Natural killer cell treated with Interleukin-12 subunit alpha and Interleukin-12 subunit beta and Interleukin-15 and Interleukin-18, amount 100 ng/mL, for 72 hours (primary cell): ENCODE data around the gene TOMM70. TPM values are rescaled to one million over a fixed set of nuclear protein-coding genes. Genes with fewer than 3 reads are reported as not detected.
"Not testable (repeated sequence)": the region's sequence is repeated elsewhere in the genome, so short reads cannot be mapped to it uniquely, and the experiment has no call there.

Experiments used
- ATAC-seq, 2 donors: fragments of 150-1000 bp; cut with Tn5 transposase in 1 of 2; sonication (Bioruptor Pico), chemical (Tn5 transposase) in 1 of 2; 2 replicates each; pipeline ENCODE4 v1.10.0; 2021
- DNase-seq: peaks from one replicate; pipeline ENCODE4 v3.0.0; 2022; ENCODE audit warnings: low spot score
- H3K27ac Mint-ChIP-seq, 2 donors: 1 replicate in 1 of 2; 2 replicates in 1 of 2; pipeline ENCODE4 v1.8.0; 2022; ENCODE audit warnings: mixed read lengths in 2 of 2, mild to moderate bottlenecking in 1 of 2, moderate library complexity in 1 of 2
- H3K27me3 Mint-ChIP-seq, 2 donors: 1 replicate in 1 of 2; 2 replicates in 1 of 2; pipeline ENCODE4 v1.8.0; 2022; ENCODE audit warnings: mixed read lengths in 2 of 2
- H3K36me3 Mint-ChIP-seq: one replicate; pipeline ENCODE4 v1.8.0; 2022; ENCODE audit warnings: mixed read lengths
- H3K4me1 Mint-ChIP-seq, 2 donors: 1 replicate in 1 of 2; 2 replicates in 1 of 2; pipeline ENCODE4 v1.8.0; 2022; ENCODE audit warnings: low read depth in 2 of 2, mixed read lengths in 2 of 2, mild to moderate bottlenecking in 1 of 2
- H3K4me3 Mint-ChIP-seq: one replicate; pipeline ENCODE4 v1.8.0; 2022; ENCODE audit warnings: mixed read lengths
- H3K9me3 Mint-ChIP-seq: 2 replicates; pipeline ENCODE4 v1.8.0; 2022; ENCODE audit warnings: mixed read lengths
- total RNA-seq, 2 donors: library from RNA; stranded (reverse); gene quantifications; one replicate each; pipeline ENCODE4 v1.2.3, GENCODE V29; 2022

The TOMM70 gene
- total RNA-seq, 2 donors from 2014 or later: 46.0 to 49.3 TPM

GRCh38 chr3:100368441-100368840, 32.4 kb downstream of the TOMM70 start:
- H3K4me1 Mint-ChIP-seq: no peaks in the 10 kb centered on the region
- no peaks in the 10 kb centered on the region for H3K9me3 Mint-ChIP-seq
- no peak overlapping the region for H3K4me3 Mint-ChIP-seq
- no peak overlapping the region for H3K27ac Mint-ChIP-seq
- DNase-seq (no peak), ATAC-seq (no peak)
- H3K36me3 Mint-ChIP-seq: peaks cover 20% of the 10 kb centered on the region
- no peaks in the 10 kb centered on the region for H3K27me3 Mint-ChIP-seq

GRCh38 chr3:100366424-100366823, 34.5 kb downstream of the TOMM70 start:
- Mint-ChIP-seq H3K4me1 (no peaks in the 10 kb centered on the region), H3K27me3 (no peaks in the 10 kb centered on the region), H3K36me3 (peaks cover 28% of the 10 kb centered on the region), H3K9me3 (no peaks in the 10 kb centered on the region), H3K27ac (no peak overlapping the region), H3K4me3 (no peak overlapping the region)
- ATAC-seq: no peak
- DNase-seq: no peak

DNA sequence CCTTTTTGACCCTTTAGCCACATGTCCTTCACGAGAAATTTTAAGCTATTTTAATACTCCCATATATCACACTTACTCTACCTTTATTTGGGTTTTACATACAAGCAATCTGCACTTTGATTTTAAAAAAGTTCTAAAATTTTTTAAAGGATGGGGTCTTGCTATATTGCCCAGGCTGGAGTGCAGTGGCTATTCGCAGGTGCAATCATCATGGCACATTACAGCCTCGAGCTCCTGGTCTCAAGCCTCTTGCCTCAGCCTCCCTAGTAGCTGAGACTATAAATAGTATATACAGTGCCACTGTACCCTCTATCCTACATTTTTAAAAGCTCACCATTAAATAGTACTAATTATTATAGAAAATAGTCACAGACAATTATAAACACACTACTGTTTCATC, 36.5 kb downstream of the TOMM70 start:
- no peak for DNase-seq
- H3K36me3 Mint-ChIP-seq: peaks cover 28% of the 10 kb centered on the region
- no peak for ATAC-seq
- no peak overlapping the region for H3K4me3 Mint-ChIP-seq
- no peaks in the 10 kb centered on the region for H3K4me1 Mint-ChIP-seq
- H3K27ac Mint-ChIP-seq: no peak overlapping the region
- H3K27me3 Mint-ChIP-seq: no peaks in the 10 kb centered on the region
- H3K9me3 Mint-ChIP-seq: no peaks in the 10 kb centered on the region

DNA sequence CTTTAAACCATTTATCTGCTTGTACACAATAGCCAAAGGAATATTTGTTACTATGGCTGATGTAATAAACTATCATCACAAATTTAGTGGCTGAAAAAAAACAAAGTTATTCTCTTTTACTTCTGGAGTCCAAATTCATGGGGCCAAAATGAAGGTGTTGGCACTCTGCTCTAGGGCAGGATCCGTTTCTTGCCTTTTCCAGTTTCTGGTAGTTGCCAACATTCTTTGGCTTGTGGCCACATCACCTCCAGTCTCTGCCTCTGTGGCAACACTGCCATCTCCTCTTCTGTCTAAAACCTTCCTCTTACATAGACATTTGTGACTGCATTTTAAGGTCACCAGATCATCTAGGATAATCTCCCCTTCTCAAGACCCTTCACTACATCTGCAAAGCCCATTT, 39.0 kb downstream of the TOMM70 start:
- H3K36me3 Mint-ChIP-seq: peaks cover 28% of the 10 kb centered on the region
- H3K9me3 Mint-ChIP-seq: no peaks in the 10 kb centered on the region
- no peaks in the 10 kb centered on the region for H3K4me1 Mint-ChIP-seq
- ATAC-seq: no peak
- H3K27ac Mint-ChIP-seq: no peak overlapping the region
- H3K4me3 Mint-ChIP-seq: no peak overlapping the region
- H3K27me3 Mint-ChIP-seq: no peaks in the 10 kb centered on the region
- DNase-seq: no peak

DNA sequence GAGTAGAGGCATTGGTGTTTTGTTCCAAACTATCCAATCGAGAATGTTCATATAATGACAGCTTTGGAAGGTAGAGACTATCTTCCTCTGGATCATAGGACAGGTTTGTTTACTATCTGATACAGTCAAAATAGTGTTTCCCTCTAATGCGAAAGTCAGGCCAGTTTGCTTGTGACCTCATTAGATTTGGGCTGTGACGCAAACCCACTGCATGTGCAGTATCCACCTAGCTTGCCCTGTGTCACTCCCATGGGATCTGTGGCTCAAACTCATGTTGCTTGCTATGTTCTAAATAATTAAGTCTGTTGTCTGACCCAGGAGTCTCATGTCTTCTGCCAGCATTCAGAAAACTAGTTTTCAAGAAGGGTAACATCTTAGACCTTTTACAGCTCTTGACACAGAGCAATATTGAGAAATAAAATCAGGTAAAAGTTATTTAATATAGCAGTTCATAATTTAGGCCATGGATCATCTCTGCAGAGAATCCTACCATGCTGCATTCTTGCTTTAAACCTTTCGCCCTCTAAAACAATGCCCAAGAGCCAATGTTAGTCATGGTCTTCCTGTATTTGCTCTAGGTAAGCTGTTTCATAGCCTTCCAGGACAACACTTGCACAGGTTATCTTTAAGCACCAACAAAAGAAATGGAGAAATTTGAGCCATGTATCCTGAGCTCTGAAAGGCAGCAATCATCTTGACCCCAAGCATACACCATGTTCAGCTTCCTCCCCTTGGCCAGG, 40.0 kb downstream of the TOMM70 start:
- peaks cover 26% of the 10 kb centered on the region for H3K36me3 Mint-ChIP-seq
- no peaks in the 10 kb centered on the region for H3K4me1 Mint-ChIP-seq
- H3K27ac Mint-ChIP-seq: no peak overlapping the region
- no peak for ATAC-seq
- H3K27me3 Mint-ChIP-seq: no peaks in the 10 kb centered on the region
- H3K4me3 Mint-ChIP-seq: no peak overlapping the region
- no peaks in the 10 kb centered on the region for H3K9me3 Mint-ChIP-seq
- no peak for DNase-seq

GRCh38 chr3:100359035-100359434, 41.9 kb downstream of the TOMM70 start:
- H3K9me3 Mint-ChIP-seq: no peaks in the 10 kb centered on the region
- peaks cover 13% of the 10 kb centered on the region for H3K36me3 Mint-ChIP-seq
- DNase-seq (no peak), ATAC-seq (no peak)
- H3K27me3 Mint-ChIP-seq: no peaks in the 10 kb centered on the region
- H3K27ac Mint-ChIP-seq: no peak overlapping the region
- H3K4me1 Mint-ChIP-seq: no peaks in the 10 kb centered on the region
- no peak overlapping the region for H3K4me3 Mint-ChIP-seq

DNA sequence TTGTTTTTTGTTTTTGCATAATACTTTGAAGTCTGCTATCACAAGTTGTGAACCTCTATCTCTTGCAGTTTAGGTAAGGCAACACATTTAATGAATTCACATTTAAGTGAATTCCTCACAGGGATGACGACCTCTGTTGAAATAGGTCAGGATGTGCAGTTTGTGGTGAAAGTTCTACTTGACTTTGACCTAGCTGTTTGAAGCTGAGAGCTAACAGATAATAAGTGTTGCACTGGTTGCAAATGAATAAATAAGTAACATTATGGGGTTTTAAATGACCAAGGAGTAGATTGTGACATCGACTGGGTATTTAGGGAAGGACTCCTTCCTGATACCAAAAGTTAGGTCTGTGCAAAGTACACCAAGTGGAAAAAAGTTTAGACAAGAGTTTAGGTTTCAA, 42.5 kb downstream of the TOMM70 start:
- H3K27ac Mint-ChIP-seq: no peak overlapping the region

DNA sequence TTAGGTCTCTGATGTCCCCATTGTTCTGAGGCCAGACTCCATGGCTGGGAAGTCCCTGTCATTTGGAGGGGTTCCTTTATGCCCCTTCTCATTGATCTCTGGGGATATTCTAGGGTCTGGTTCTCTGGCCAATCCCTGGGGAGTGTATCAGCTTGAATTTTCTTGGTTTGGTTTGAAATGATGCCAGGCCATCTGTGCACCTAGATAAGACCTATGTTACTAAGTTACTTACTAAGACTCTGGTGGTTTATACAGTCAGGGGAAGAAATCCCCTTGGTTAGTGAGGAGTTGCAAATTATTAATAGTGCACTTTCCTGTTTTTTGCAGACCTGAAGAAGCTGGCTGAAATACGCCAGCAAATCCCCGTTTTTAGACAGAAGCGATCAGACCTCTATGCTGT, 46.0 kb downstream of the TOMM70 start:
- H3K27me3 Mint-ChIP-seq: no peaks in the 10 kb centered on the region
- no peak overlapping the region for H3K27ac Mint-ChIP-seq
- DNase-seq: no peak
- H3K36me3 Mint-ChIP-seq: peaks cover 16% of the 10 kb centered on the region
- peaks cover 0 to 2% of the 10 kb centered on the region in 2 donors for H3K4me1 Mint-ChIP-seq
- H3K4me3 Mint-ChIP-seq: no peak overlapping the region
- no peaks in the 10 kb centered on the region for H3K9me3 Mint-ChIP-seq
- ATAC-seq: no peak

More for the DNA sequence above, 42.5 kb downstream of the TOMM70 start:
- no peaks in the 10 kb centered on the region for H3K4me1 Mint-ChIP-seq
- ATAC-seq (no peak), DNase-seq (no peak)
- H3K36me3 Mint-ChIP-seq: peaks cover 7% of the 10 kb centered on the region
- no peaks in the 10 kb centered on the region for H3K9me3 Mint-ChIP-seq
- no peak overlapping the region for H3K4me3 Mint-ChIP-seq
- H3K27me3 Mint-ChIP-seq: no peaks in the 10 kb centered on the region

DNA sequence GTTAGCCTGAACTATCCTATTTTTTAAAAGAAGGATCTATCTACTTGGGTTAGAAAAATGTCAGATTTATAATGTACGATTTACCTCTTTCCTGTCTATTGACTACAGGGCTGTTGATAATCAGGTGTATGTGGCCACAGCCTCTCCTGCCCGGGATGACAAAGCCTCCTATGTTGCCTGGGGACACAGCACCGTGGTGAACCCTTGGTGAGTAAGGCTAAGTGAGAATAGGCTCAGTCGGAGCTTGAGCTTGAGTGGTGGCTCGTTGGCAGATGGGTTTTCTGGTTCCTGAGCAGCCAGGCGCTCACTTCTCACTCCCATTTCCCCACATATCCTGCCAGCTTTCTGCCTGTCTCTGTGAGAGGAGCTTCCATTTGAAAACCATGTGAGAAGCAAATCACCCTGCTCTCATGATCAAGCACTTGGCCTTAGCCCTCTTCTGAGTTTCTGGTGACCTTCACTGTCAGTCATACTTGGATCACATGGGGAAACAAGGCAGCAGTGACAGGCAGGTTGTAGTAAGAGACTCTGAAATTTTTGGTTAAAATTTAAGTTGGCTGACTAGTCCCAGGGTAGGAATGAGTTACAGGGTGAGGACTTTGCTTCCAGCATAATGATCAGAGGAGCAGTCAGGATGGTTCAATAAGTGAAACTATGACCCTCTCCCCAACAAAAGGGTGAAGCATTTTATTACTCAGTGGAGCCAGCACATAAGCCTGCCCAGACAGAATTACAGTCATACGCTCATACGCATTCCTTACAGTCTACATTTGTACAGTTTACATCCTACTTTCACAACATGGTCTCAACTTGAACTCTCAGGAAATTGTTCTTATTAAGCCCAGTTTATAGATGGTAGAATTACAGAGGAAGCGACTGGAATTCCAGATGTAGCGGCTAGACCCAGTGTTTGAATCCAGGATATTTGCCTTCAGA, 48.3 kb downstream of the TOMM70 start:
- H3K4me1 Mint-ChIP-seq: peaks cover 0 to 2% of the 10 kb centered on the region in 2 donors
- no peak for DNase-seq
- H3K36me3 Mint-ChIP-seq: peaks cover 24% of the 10 kb centered on the region
- H3K9me3 Mint-ChIP-seq: no peaks in the 10 kb centered on the region
- no peak overlapping the region for H3K27ac Mint-ChIP-seq
- H3K27me3 Mint-ChIP-seq: no peaks in the 10 kb centered on the region
- no peak overlapping the region for H3K4me3 Mint-ChIP-seq
- no peak for ATAC-seq

GRCh38 chr3:100351770-100352169, 49.1 kb downstream of the TOMM70 start:
- H3K27me3 Mint-ChIP-seq, H3K4me3 Mint-ChIP-seq, ATAC-seq: not testable (repeated sequence)

DNA sequence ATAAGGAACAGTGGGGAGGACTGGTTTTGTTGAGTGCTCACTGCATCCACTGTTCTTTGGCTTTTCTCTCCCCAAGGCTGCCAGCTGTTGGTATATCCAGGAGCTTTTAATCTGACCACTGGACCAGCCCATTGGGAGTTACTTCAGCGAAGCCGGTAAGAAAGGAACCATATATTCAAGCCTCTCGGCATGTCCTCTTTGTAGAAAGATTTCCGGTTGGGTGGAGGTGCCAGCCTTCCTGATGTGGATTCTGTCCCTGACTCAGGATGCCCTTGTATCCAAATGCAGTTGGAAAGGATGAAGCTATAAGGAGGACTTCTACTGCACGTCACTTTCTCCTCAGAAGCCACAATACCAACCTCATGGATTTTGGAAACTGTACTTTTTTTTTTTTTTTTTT, 52.2 kb downstream of the TOMM70 start:
- H3K36me3 Mint-ChIP-seq: peaks cover 41% of the 10 kb centered on the region
- H3K9me3 Mint-ChIP-seq: no peaks in the 10 kb centered on the region
- DNase-seq (no peak), ATAC-seq (no peak)
- H3K4me1 Mint-ChIP-seq: peaks cover 0 to 2% of the 10 kb centered on the region in 2 donors
- no peak overlapping the region for H3K27ac Mint-ChIP-seq
- H3K27me3 Mint-ChIP-seq: no peaks in the 10 kb centered on the region
- no peak overlapping the region for H3K4me3 Mint-ChIP-seq

More at GRCh38 chr3:100351770-100352169, 49.1 kb downstream of the TOMM70 start:
- not testable (repeated sequence) for H3K4me1 Mint-ChIP-seq, H3K27ac Mint-ChIP-seq, DNase-seq, H3K9me3 Mint-ChIP-seq
- H3K36me3 Mint-ChIP-seq: peaks cover 24% of the 10 kb centered on the region

DNA sequence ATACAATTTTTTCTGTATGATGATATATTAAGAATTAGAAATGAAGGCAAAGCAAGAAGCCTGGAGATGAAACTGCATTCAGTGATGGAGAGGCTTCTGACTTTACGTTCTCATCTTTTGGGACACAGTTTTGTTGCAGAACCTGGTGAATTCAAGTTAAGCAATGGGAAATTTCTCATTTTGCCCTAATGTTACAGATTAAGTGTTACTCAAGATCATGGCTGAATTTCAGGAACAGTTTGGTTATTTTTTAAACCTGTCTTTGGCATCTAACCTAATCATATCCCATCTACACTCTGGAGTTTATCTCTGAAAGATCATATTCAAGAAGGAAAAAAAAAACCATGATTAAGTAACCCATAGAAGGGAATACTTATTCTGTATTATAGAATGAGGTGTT, 60.4 kb downstream of the TOMM70 start:
- Mint-ChIP-seq H3K36me3 (peaks cover 36% of the 10 kb centered on the region), H3K4me3 (no peak overlapping the region), H3K27ac (no peak overlapping the region), H3K9me3 (no peaks in the 10 kb centered on the region), H3K4me1 (peaks cover 5 to 9% of the 10 kb centered on the region in 2 donors), H3K27me3 (no peaks in the 10 kb centered on the region)
- DNase-seq (no peak), ATAC-seq (no peak)

DNA sequence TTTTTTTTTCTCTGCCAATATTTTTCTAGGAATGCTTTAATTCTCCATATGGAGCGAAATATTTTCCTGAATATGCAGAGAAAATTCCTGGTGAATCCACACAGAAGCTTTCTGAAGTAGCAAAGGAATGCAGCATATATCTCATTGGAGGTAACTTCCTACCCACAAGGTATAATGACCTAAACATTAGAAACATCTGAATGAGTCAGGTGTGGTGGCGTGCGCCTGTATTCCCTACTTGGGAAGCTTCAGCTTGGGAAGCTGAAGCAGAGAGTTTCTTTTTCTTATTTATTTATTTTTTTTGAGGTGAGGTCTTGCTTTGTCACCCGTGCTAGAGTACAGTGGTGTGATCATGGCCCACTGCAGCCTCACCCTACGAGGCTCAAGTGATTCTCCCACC, 61.1 kb downstream of the TOMM70 start:
- ATAC-seq: no peak
- H3K36me3 Mint-ChIP-seq: peaks cover 36% of the 10 kb centered on the region
- no peak overlapping the region for H3K4me3 Mint-ChIP-seq
- peaks cover 11 to 15% of the 10 kb centered on the region in 2 donors for H3K4me1 Mint-ChIP-seq
- H3K27me3 Mint-ChIP-seq: no peaks in the 10 kb centered on the region
- no peaks in the 10 kb centered on the region for H3K9me3 Mint-ChIP-seq
- no peak for DNase-seq
- H3K27ac Mint-ChIP-seq: no peak overlapping the region

- H3K27ac Mint-ChIP-seq: no peak overlapping the region
- H3K27me3 Mint-ChIP-seq: no peaks in the 10 kb centered on the region
- no peak for DNase-seq
- H3K4me1 Mint-ChIP-seq: peaks cover 15 to 16% of the 10 kb centered on the region in 2 donors
- no peak overlapping the region for H3K4me3 Mint-ChIP-seq
- peaks cover 27% of the 10 kb centered on the region for H3K36me3 Mint-ChIP-seq
- no peaks in the 10 kb centered on the region for H3K9me3 Mint-ChIP-seq
- no peak for ATAC-seq
These were observed 62.0 kb downstream of the TOMM70 start for GRCh38 chr3:100338911-100339310.
